Posterior cingulate gyrus (tissue), 11 donors: Measurements from ENCODE around the gene MTRFR.

Source experiments
- DNase-seq, 10 donors: peaks; one replicate each; pipeline versions ENCODE4 v3.0.0 to v3.0.0-alpha.2; 2020 to 2021; ENCODE audit warnings: mixed read lengths in 3 of 10
- intact Hi-C: fragments of 100-400 bp; cut with DNase I; formaldehyde crosslinking; loops from one replicate; pipeline ENCODE4 v1.15.1; 2023

MTRFR gene

DNA sequence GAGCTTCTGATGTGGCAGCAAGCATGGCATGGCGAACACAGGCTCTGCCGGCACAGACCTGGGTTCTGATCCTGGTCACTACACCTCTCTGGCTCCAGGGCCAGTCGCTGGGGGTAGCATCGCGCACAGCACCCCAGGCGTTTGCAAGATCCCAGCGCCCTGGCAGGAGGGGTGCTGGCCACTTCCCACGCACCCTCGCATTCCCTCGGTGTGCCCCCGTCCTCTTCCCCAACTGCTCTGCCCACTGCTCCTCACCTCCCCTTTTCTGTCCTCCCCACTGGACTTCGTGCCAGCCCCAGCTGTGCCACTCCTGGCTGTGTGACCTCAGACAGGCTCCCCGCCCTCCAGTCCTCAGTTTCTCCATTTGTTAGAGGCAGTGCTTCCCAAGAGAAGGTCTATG is 35.6 kb downstream of the MTRFR start:
- intact Hi-C loops = loop anchor here (2.0 kb wide), 1 partner anchor 36 kb away; the partner anchor contains the start of genes MPHOSPH9 and MTRFR
- peak in 6 of 10 donors; percentile 22 to 87 (median 63) for DNase-seq

DNA sequence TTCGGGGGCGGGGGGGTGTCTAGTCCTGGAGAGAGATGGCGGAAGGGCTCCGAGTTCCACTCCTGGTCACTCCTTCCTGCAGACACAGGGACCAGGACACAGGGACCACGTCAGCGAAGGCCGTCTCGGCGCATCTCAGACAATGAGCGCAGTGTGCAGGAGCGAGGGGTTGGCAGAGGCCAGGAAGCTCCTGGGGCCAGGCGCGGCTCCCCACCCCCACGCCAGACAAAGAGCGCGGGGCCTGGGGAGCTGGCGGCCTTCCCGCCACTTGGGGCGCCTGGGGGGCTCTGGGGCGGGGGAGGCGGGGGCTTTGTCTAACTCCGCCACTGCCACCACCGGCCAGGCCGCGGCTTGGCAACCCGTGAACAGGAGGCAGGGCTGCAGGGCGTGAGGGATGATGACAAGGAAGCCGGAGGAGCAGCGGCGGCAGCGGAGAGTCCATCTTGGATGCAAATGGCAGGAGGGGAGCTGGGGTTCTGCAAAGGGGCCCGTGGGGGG is 36.2 kb downstream of the MTRFR start:
- peak; percentile 75 to 97 (median 82) for DNase-seq
- intact Hi-C loops = loop anchor here (2.0 kb wide), 1 partner anchor 37 kb away; the partner anchor contains the start of genes MPHOSPH9 and MTRFR

DNA sequence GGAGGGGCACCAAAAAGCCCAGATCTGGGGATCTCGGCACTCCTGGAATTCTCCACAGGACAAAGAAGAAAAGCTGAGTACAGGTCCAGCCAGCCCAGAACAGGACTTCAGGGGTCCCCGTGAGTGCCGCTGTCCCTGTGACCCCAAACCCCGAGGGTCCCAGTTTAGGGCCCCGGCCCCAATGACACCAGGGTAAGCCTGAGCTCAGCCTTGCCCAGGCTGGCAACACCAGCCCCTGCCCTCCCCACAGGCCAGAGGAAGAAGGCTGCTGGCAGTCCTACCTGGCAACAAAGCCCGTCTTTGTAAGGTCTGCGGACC is 36.6 kb downstream of the MTRFR start:
- intact Hi-C loops = loop anchor here (2.0 kb wide), 1 partner anchor 37 kb away; the partner anchor contains the start of genes MPHOSPH9 and MTRFR
- peak in 2 of 10 donors; percentile 76 to 81 for DNase-seq

DNA sequence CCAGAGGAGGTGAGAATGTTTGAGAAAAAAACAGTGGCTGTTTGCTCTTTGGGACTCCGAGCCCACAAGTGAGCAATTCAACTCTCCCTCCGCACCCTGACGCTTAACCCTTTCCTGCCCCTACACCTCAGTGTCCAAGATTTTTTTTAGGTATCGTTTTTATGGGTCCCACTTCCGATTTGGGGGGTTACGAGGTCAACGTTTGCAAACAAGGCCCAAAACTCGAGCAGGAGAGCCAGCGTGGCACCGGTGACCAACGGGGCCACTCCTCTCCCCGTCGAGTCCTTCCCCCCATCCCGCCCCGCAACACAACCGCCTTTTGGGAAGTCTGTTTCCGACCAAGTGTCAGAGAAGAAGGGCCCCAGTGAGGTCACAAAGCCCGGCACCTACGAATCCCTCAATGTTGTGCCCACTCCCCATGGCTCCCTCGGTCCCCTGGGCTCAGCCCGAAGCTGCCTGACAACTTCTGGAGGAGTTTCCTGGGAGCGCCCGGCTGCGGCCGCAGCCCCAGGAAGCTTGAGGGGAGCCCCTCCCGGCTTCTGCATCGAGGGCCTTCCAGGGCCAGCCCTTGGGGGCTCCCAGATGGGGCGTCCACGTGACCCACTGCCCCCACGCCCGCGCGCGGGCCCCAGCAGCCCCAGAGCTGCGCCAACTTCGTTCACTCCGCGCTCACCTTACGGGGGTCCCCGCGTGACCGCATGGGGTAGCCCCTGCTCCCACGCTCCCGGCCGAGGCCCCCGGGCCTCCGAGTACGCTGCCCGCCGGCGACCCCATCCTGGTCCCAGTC is 37.2 kb downstream of the MTRFR start:
- peak in 3 of 10 donors; percentile 61 to 88 (median 70) for DNase-seq
- intact Hi-C loops = no loop called here

DNA sequence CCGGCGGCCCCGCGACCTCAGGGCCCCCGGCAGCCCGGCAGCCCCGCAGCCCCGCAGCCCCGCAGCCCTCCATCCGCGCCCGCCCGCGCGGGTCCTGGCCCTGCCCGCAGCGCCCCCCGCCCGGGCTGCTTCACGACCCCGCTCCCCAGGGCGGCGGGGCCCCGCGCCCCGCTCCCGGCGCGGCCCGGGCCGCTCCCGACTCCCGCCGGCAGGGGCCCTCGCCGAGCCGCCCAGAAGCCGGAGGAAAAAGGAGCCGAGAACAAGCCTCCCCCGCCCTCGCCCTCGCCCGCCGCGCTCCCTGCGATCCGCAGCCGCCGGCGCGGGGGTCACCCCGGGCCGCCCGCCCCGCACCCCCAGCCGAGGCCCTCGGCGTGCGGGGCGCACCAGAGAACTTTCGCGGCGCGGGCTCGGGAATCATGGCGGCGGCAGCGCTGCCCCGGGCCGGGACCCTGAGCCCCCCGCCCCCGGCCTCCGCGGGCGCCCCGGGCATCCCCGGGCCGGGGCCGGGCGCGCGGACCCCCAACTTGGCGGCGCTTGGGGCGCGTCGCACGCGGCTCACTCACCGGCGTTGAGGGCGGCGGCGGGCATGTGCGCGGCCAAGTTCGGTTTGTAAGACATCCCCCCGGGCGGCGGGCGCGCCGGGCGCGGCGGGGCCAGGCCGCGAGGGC is 37.9 kb downstream of the MTRFR start:
- peak; percentile 63 to 96 (median 76) for DNase-seq
- intact Hi-C loops = loop anchor here (1.0 kb wide), 2 partner anchors 93 to 313 kb away; partner anchors contain the start of genes SBNO1 and TMED2

DNA sequence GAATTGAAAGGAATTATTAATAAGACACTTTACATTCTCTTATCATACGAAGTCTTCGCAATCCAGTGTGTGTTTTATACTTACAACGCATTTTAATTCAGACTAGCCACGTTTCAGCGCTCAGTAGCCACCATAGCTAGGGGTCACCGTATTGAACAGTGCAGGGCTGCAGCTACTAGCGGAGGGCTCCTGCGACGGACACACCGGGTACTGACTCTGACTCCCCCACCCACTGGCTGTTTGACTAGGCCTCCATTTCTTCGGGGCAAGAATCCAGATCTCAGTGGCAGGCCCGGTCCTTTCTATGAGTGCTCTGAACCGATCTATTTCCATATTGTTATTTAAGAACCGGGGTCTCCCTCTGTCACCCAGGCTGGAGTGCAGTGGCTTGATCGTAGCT is 39.9 kb downstream of the MTRFR start:
- no peak for DNase-seq
- intact Hi-C loops = no loop called here

DNA sequence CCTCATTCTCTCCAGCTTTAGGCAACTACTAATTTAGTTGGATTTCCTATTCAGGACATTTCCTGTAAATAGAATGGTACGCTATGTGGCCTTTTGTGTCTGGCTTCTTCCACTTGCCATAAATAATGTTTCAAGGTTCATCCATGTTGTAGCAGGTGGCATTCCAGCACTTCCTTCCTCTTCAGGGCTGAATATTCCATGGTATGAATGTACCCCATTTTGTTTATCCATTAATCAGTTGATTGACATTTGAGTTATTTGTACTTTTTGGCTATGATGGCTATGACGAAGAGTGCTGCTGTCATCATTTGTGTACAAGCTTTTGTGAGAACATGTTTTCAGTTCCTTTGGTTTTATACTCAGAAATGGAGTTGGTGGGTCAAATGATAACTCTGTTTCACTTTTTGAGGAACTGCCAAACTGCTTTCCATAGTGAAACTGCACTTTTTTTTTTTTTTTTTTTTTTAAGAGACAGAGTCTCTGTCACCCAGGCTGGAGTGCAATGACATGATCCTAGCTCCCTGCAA is 44.9 kb downstream of the MTRFR start:
- intact Hi-C loops = no loop called here
- DNase-seq = peak in 1 of 10 donors; percentile 0

DNA sequence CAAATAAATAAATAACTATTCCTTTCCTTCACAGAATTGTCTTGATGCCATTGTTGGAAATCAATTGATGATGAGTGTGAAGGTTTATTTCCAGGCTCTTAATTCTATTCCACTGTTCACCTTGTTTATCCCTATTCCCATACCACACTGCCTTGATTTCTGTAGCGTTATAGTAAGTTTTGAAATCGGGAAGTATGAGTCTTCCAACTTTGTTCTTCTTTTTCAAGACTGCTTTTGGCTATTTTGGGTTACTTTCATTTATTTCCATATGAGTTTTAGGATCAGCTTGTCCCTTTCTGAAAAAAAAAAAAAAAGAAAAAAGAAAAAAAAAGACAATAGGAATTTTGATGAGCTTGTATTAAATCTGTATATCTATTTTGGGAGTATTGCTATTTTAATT is 47.7 kb downstream of the MTRFR start:
- intact Hi-C loops = no loop called here
- no peak for DNase-seq

DNA sequence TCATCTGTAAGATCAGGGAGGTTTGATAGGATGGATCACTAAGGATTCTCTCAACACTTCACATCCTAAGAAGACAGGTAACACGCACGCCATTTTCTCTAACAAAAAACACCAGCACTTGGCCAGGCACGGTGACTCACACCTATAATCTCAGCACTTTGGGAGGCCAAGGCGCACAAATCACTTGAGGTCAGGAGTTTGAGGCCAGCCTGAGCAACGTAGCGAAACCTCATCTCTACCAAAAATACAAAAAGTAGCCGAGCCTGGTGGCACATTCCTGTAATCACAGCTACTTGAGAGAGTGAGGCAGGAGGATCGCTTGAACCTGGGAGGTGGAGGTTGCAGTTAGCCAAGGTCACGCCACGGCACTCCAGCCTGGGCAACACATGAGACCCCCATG is 48.9 kb downstream of the MTRFR start:
- intact Hi-C loops = no loop called here
- peak in 1 of 10 donors; percentile 45 for DNase-seq

DNA sequence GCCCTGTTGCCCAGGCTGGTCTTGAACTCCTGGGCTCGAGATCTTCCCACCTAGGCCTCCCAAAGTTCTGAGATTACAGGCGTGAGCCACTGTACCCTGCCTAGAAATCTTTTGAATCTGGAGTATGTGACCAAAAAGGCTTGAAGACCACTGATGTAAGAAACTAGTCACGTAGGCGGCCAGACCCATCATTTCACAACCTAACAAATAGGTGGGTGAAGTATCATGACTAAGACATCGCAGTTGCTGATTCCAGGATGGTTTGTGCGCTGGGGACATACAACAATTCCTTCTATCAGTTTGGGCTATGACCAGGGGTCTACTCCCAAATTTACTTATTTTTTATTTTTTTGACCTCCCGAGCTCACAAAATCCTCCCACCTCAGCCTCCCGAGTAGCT is 50.2 kb downstream of the MTRFR start:
- DNase-seq = no peak
- intact Hi-C loops = no loop called here

DNA sequence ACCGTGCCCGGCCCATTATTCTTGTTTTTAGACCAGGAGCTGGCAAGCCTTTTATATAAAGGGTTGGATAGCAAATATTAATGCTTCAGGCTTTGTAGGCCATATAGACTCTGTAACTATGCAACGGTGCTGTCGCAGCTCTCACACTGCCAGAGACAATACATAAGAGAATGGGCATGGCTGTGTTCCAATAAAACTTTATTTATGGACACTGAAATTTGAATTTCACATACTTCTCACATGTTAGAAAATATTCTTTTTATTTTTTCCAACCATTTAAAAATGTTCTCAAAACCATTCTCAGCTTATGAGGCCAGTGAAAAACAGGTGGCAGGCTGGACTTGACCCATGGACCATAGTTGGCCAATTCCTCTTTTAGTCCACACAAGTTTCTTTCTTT is 51.4 kb downstream of the MTRFR start:
- intact Hi-C loops = no loop called here
- DNase-seq = no peak

DNA sequence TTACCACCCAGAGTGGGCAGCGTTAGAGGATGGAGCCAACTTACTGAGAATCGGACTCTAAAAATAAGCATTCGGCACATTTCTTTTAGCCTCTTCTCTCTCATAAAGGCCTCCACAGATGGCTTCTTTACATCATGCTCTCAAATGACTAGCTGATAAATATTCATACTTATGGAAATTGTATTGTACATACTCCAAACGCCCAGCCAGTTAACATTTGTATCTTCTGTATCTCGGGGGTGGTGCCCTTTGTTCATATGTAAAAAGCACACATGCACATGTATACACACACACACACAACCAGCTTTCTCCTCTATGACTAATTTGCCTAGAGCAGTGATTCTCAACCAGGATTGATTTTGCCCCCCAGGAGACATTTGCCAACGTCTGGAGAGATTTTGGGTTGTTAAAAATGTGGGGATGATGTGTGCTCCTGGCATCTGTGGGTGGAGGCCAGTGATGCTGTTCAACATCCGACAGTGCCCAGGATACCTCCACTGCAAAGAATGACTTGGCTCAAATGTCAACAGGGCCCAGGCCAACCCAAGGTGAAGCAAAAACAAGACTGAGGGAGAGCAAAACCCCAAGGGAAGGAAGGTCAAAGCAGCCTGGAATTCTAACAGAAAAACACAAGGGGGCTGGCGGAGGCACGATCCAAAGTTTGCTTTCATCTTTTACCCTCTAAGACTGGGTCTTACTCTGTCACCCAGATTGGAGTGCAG is 53.6 kb downstream of the MTRFR start:
- peak in 1 of 10 donors; percentile 43 for DNase-seq
- intact Hi-C loops = no loop called here

DNA sequence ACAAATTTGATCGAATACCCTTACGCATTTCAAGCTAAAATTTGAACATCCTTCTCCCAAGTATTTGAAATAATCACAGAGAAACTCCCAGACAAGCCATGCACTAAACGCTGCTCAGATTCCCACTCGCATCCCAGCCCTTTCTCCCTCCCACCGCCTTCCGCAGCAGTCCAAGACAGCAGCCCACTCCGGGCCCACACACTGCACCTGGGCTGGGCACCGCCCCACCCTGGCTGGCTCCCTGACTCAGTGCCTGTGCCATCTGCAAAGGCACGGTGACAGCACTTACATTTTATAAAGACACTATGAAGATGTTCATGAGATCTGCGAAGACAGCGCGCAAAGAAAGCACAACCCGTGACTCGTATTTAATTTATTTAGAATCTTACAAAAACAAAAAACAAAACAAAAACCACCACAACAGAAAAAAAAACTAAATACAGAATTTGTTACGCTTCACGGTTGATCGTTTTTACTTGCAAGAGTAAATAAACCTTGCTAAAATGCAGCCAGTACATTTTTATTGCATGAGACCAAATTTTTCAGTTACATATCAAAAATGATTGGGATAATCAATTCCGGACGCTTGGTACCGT is 55.6 kb downstream of the MTRFR start:
- intact Hi-C loops = no loop called here
- peak in 7 of 10 donors; percentile 28 to 90 (median 48) for DNase-seq

DNA sequence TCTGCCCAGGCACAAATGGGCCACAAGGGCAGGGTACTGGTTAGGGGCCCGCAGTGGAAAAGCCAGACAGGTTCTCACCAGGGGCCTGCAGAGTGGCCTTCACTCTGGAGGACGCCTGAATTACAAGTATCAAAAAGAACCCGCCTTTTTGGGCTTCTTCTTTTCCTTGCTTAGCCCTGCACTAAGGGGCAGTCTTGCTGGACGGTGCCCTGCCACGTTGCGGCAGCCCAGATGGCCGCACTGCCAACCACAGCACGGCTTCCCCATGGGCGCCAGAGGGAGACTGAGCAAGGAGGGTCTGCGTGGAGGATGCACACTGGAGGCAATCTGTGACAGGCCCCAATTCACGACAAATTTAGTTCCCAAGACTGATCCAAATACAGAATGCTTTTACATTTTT is 56.7 kb downstream of the MTRFR start:
- peak in 1 of 10 donors; percentile 45 for DNase-seq
- intact Hi-C loops = no loop called here

DNA sequence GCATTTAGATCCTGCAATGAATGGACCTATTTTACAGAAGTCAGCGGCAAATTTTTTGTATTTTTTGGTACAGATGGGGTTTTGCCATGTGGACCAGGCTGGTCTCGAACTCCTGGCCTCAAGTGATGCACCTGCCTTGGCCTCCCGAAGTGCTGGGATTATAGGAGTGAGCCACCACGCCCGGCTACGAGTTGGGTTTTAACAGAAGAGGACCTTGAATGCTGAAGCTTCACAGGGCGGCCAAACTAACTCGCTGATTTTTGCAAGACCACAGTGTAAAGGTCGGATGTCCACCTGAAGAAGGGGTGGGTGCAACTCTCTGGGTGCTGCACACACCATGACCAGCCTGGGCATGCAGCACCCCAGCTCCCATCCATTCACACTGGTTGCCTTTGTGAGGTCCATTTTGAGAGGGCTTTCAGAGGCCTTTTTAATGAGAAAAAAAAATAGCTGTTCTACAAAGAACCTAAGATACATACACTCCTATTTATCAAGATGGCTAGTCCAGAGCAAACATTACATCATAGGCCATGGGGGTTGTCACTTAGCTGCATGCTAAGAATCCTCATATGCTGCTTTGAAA is 60.0 kb downstream of the MTRFR start:
- intact Hi-C loops = no loop called here

DNA sequence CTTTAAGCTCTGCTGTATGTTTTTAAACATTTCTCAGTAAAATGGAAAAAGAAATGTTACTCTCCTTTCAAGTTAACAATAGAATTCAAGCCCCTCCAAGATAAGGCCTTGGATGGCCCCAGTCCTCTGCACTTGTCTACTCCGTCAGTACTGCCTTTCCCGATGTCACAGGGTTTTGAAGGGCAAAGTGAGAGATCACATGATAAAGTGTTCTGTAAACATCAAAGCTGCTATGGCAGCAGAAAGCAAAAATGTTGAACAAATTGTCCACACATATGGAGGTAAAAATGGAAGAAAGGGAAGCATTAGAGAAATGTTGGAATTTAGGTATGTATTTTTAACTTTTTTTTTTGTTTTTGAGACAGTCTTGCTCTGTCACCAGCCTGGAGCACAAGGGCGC is 71.9 kb downstream of the MTRFR start:
- intact Hi-C loops = no loop called here
- DNase-seq = no peak

More for the DNA sequence above, 60.0 kb downstream of the MTRFR start:
- peak in 1 of 10 donors; percentile 63 for DNase-seq

DNA sequence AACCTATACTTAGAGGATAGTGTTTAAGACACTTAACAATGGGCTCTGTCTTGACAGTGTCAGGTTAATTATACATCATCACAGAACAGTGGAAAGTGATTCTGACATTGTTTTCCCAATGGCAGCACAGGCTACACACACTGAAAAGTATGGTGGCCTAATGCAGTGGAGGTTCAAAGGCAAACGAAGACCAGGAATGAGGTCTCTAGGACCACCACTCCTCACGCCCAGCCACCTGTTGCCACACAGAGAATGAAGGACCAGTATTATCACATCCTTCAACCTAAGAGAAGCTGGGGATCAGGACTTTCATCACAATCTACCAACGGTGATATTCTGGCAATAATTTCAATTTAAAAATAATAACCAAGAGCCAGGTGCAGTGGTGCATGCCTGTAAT is 73.0 kb downstream of the MTRFR start:
- DNase-seq = no peak
- intact Hi-C loops = no loop called here
